Superior temporal gyrus (tissue), 1 donor: Measurements from ENCODE around the gene GSS.
A peak's percentile ranks its signal among the peaks of the same experiment; 100 is the strongest.
"Not testable (repeated sequence)": the region's sequence is repeated elsewhere in the genome, so short reads cannot be mapped to it uniquely, and the experiment has no call there.

ENCODE experiments used
- DNase-seq: peaks from one replicate; pipeline ENCODE4 v3.0.0-alpha.2; 2016; ENCODE audit errors: extremely low spot score

The GSS gene

DNA sequence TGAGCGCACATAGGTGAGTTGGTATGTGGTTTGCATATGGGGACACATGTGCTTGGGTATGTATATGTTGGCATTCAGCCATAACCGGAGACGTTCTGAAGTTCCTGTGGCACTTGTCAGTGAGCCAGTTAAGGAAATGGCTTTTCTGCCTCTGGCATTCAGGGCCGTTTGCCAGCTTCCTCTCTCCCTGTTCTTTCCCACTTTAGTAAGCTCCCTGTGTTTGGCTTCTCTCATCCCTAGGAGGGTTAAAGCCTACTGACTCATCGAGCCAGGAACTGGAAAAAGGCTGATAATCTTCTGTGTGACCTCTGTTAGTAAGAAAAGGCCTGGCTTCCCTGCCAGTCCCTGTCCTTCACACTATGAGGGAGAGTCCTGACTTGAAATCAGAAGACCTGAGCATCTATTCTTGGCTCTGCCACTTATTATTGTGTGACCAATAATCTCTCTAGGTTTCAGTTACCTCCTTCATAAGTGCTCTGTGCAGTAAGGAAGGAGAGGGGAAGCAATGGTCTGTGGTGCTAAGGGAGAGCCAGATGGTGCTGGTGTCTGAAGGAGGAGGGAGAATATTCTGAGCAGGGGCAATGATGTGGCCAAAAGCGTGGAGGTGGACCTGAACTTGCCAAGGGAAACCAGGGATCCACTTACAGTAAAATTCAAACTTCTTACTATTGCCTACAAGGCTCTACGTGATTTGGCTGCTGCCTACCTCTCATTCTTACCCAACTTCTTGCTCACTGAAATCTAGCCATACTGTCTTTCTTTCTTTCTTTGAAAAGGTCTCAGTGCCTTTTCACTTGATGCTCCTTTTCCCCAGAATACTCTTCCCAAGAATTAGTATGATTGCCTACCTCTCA lies 47.8 kb downstream of the GSS start:
- DNase-seq: peak; percentile 27

GRCh38 chr20:34904202-34904621 lies 51.4 kb downstream of the GSS start:
- no peak for DNase-seq

GRCh38 chr20:34898731-34899130 lies 56.9 kb downstream of the GSS start:
- not testable (repeated sequence) for DNase-seq

DNA sequence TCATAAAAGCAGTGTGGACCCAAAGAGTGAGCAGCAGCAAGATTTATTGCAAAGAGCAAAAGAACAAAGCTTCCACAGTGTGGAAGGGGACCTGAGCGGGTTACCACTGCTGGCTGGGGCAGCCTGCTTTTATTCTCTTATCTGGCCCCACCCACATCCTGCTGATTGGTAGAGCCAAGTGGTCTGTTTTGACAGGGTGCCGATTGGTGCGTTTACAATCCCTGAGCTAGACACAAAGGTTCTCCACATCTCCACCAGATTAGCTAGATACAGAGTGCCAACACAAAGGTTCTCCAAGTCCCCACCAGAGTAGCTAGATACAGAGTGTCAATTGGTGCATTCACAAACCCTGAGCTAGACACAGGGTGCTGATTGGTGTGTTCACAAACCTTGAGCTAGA lies 57.5 kb downstream of the GSS start:
- not testable (repeated sequence) for DNase-seq

GRCh38 chr20:34896086-34896621 lies 59.5 kb downstream of the GSS start:
- no peak for DNase-seq

GRCh38 chr20:34895465-34895864 lies 60.1 kb downstream of the GSS start:
- DNase-seq: no peak

DNA sequence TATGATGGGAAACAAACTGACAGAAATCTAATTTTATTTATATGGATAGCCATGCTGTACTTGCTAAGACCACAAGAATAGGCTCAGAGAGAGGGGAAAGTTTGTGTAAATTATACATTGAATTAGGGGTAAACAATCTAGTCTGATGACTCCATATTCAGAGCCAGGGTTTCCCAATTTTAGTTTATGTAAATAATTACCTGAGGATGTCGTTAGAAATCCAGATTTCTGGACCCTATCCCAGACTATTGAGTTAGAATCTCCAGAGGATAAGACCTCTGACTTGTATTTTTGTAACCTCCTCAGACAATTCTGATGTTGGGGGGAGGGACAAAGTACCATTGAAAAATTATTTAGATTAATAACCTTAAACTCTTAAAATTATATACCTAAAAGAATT lies 60.9 kb downstream of the GSS start:
- DNase-seq: no peak

DNA sequence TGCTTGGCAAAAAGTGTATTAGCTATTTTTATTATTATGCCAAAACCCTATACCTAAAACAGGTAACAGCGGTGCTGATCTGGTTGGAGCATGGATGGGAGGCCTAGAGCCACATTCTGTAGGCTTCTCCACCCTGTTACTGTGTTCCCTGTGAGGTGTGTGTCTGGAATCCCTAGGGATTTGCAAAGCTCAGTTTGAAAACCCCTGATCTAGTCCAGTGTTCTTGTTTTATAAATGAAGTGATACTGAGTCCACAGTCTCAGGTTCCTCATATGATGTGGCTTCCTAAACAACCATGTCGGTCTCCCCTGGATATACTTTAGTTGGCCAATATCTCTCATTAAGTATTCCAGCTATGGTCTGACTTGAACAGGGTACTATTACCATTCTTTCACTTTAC lies 62.9 kb downstream of the GSS start:
- no peak for DNase-seq

DNA sequence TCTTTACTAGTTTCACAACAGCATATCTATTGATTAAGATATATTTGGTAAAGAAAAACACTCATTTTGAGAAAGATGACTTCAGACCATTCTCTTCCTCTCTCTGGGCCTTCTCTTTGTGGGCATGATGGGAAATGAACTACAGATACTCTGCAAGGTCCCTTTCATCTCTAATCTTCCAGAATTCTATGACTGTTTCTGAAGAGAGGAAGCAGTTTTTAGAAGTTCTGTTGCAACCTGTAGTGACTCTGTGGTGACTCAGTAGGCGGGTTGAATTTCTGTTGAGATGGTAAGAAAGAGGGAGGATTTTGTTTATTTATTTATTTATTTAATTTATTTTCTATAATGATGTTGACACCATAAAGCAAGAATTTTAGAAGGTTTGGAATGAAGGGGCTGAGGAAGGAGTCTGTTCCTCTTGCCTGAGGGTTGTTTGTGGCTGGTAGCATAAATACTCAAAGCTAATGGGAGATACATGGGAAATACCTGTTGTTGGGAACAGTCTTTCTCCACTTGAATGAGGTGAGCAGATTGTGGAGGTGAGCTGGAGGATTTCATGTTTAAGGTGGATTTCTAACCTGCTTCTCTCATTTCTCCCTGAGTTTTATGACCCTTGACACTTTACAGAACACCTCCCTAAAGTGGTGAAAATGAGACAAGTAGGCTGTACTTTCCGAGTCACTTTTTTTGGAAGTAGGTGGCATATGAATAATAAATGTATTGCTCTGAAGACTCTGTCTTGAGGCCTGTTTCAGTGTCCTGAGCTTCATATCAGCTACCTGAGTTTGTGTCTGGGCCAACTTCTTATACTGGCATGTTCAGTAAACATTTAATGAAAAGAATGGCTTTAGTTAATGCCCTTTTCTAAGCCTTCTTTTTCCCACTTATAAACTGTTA lies 64.2 kb downstream of the GSS start:
- no peak for DNase-seq

DNA sequence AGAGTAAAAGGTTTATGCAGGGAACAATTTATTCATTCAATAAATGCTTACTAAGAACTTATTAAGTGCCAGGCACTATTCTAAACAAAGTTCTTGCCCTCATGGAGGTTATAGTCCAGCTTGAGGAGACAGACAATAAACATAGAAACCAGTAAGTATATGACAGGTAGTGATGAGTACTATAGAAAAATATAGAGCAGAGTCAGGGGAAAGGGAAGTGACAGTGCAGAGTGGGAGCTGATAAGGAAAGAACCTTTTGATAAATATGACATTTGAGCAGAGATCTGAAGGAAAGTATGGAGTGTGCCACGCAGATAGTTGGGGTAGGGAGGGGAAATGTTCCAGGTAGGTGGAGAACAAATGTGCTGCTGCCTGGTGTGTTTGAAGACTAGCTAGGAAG lies 67.1 kb downstream of the GSS start:
- no peak for DNase-seq

GRCh38 chr20:34887023-34887422 lies 68.6 kb downstream of the GSS start:
- no peak for DNase-seq

DNA sequence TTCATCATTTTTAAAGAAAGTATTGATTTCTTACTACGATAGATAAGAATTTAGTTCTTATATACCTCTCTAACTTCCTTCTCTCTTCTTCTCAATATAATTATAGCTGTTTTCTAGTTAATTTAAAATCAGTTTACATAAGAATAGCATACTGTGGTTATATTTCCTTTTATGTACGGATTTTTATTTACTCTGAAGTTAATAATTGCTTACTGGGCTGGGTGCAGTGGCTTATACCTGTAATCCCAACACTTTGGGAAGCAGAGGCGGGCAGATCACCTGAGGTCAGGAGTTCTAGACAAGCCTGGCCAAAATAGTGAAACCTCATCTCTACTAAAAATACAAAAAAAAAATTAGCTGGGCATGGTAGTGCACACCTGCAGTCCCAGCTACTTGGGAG lies 69.5 kb downstream of the GSS start:
- DNase-seq: no peak

DNA sequence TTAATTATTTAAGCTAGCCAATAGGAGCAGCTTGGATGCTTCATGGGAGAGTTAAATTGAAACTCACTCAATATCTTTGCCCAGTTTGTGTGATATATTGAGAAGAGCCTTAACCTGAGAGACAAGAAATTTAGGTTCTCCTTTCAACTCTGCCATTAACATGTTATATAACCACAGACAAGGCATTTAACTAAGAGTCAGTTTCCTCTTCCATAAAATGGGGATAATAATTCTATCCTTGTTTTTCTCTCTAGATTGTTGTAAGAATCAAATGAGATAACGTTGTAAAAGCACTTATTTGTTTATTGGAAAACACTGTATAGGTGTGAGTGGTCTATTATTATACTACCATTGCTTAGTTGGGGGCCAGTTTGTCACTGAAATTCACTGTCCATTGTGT lies 71.3 kb downstream of the GSS start:
- no peak for DNase-seq

DNA sequence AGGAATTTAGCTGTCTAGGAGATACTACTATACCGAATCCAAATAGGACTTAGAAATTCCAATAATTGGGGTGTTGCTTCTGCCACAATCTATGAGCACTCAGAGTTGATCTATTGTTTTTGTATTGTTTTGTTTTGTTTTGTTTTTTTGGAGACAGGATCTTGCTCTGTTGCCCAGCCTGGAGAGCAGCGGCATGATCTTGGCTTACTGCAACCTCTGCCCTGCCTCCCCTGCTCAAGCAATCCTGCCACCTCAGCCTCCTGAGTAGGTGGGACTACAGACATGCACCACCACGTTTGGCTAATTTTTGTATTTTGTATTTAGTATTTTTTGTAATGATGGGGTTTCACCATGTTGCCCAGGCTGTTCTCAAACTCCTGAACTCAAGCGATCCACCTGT lies 71.8 kb downstream of the GSS start:
- no peak for DNase-seq

- no peak for DNase-seq
Observed at GRCh38 chr20:34883087-34883688, 72.4 kb downstream of the GSS start.

DNA sequence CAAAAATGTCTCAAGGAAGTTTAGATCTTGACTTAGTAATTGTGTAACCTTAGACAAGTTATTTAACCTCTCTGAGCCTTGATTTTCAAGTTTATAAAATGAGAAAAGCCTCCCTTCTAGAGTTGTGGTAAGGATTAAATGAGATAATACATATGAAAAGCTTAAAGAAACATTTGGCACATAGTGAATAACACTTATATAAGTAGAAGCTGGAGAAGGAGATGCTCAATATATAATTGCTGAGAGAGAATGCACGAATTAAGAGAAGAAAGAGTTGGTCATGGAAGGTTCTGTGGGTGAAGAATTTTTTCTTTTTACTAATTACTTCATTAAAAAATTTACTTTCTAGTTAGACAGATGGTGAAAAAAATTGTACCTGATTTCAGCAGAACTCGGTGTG lies 73.9 kb downstream of the GSS start:
- DNase-seq: no peak

DNA sequence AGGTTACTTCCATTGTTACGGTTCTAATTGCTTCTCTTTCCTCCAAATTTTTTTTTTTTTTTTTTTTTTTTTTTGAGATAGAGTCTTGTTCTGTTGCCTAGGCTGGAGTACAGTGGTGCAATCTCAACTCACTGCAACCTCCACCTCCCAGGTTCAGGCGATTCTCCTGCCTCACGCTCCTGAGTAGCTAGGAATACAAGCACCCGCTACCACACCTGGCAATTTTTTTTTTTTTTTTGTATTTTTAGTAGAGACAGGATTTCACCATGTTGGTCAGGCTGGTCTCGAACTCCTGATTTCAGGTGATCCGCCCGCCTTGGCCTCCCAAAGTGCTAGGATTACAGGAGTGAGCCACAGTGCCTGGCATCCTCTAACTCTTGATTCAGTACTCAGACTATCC lies 74.6 kb downstream of the GSS start:
- not testable (repeated sequence) for DNase-seq

GRCh38 chr20:34880215-34880850 lies 75.3 kb downstream of the GSS start:
- peak; percentile 75 for DNase-seq
